HFFc6 (cell line): ENCODE measurements around the gene NMRK1. TPM values are rescaled to one million over a fixed set of nuclear protein-coding genes. Genes with fewer than 3 reads are reported as not detected.

Experiments
- DNase-seq: peaks from one replicate; pipeline ENCODE4 v3.0.0-alpha.2; 2018
- H3K27ac Mint-ChIP-seq: 2 replicates; pipeline ENCODE4 v1.8.0; 2020; ENCODE audit warnings: mild to moderate bottlenecking, mixed read lengths
- H3K27me3 Mint-ChIP-seq: 2 replicates; pipeline ENCODE4 v1.8.0; 2021; ENCODE audit warnings: mild to moderate bottlenecking, moderate library complexity, mixed read lengths; ENCODE audit not compliant: insufficient read depth
- H3K36me3 Mint-ChIP-seq: 2 replicates; pipeline ENCODE4 v1.8.0; 2021; ENCODE audit warnings: low read depth, mixed read lengths
- H3K4me1 Mint-ChIP-seq: 2 replicates; pipeline ENCODE4 v1.8.0; 2020; ENCODE audit warnings: low read depth, mixed read lengths
- H3K4me3 Mint-ChIP-seq: 2 replicates; pipeline ENCODE4 v1.8.0; 2020; ENCODE audit warnings: mild to moderate bottlenecking, moderate library complexity, mixed read lengths
- H3K9me3 Mint-ChIP-seq: 2 replicates; pipeline ENCODE4 v1.8.0; 2020; ENCODE audit warnings: mild to moderate bottlenecking, mixed read lengths
- total RNA-seq, 6 experiments: library from RNA; stranded (reverse); fragmentation: NEBNext Ultra II Directional; extraction: Animal tissue kit (Norgen Biotek cat#: 25700); gene quantifications; 2 replicates in 1 of 6; 3 replicates in 5 of 6; pipeline ENCODE4 v1.2.3, GENCODE V29; 2021
- TF ChIP-seq, protein P1 (sequence below): fragments of 200-600 bp; sonication (generic); IDR thresholded peaks from 2 replicates; pipeline ENCODE4 v1.5.0; 2021; ENCODE audit warnings: antibody characterized with exemption, mild to moderate bottlenecking

Gene NMRK1
- total RNA-seq, 6 experiments from 2014 or later, result 16.7 to 23.2 (median 18.7) TPM

DNA sequence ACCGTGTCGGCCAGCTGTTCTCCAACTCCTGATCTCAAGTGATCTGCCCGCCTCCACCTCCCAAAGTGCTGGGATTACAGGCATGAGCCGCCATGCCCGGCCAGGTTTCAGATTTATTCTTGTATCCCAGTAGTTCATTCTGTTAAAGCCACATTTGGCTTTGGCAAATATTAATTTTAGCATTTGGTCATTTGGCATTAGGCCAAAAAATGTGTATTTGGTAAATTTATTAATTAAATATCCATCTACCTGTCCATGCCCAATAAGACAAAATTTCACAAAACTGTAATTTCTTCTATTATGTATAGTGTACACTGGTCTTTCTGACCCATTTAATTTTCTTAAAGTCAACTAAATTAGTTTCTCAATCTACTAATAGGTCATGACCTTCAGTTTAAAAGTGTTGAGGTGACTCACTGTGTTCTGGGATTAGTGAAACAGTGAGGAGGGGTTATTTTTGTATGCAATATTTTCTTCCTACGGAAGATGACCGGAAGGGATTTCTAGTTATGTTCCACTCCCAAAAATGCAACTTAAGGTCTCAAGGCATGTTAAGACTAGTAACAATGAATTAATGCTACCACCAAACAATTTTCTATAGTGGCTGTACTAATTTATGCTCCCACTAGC lies 21.4 kb upstream of the NMRK1 start:
- H3K27me3 Mint-ChIP-seq, result peaks cover 1% of the 10 kb centered on the region; the same call in 1 of the 2 replicates
- peak overlapping the region; percentile 70; the same call in 1 of the 2 replicates for H3K4me3 Mint-ChIP-seq
- TF ChIP-seq, protein P1, sequence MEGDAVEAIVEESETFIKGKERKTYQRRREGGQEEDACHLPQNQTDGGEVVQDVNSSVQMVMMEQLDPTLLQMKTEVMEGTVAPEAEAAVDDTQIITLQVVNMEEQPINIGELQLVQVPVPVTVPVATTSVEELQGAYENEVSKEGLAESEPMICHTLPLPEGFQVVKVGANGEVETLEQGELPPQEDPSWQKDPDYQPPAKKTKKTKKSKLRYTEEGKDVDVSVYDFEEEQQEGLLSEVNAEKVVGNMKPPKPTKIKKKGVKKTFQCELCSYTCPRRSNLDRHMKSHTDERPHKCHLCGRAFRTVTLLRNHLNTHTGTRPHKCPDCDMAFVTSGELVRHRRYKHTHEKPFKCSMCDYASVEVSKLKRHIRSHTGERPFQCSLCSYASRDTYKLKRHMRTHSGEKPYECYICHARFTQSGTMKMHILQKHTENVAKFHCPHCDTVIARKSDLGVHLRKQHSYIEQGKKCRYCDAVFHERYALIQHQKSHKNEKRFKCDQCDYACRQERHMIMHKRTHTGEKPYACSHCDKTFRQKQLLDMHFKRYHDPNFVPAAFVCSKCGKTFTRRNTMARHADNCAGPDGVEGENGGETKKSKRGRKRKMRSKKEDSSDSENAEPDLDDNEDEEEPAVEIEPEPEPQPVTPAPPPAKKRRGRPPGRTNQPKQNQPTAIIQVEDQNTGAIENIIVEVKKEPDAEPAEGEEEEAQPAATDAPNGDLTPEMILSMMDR, result no peak
- no peaks in the 10 kb centered on the region for H3K9me3 Mint-ChIP-seq
- peak overlapping the region; percentile 87 for H3K27ac Mint-ChIP-seq
- H3K36me3 Mint-ChIP-seq, result no peaks in the 10 kb centered on the region; the same call in 1 of the 2 replicates
- H3K4me1 Mint-ChIP-seq, result peaks cover 53% of the 10 kb centered on the region
- DNase-seq, result no peak

DNA sequence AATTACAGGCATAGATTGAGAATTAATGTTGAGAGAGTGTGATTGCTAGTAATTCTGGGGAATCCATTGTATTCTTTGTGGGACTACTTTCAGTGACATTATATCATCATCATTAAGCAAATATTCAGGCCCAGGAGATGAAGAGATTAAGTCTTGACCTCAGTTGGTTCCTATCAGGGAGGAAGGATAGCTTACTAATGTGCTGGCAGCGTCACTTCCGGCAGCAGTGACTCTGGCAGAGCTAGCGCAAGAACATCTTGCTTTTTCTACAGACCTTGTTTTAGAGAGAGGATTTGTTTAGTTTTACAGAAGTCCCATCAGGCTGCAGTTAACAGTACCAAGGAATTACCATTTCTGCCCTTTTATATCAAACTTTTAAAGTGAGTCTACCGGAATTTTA lies 20.6 kb upstream of the NMRK1 start:
- Mint-ChIP-seq H3K27me3 (peaks cover 1% of the 10 kb centered on the region; the same call in 1 of the 2 replicates), H3K36me3 (no peaks in the 10 kb centered on the region; the same call in 1 of the 2 replicates), H3K9me3 (no peaks in the 10 kb centered on the region), H3K4me3 (peak overlapping the region; percentile 70), H3K27ac (peak overlapping the region; percentile 87), H3K4me1 (peaks cover 53% of the 10 kb centered on the region)
- DNase-seq, result peak; percentile 81
- TF ChIP-seq, protein P1, result no peak

DNA sequence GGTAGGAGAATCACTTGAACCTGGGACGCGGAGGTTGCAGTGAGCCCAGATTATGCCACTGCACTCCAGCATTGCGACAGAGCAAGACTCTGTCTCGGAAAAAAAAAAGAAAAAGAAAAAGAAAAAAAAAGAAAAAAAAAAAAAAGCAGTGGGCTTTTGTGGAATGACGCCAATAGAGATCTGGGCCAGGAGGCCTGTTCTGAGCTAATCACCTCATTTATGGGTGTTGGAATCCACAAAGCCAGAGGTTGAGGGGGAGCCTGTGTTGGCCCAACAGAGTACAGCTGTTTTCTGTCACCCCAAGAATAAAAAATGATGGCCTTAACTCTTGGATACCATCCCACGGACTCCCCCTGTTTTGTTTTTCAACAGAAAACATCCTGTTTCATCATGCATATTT lies 18.9 kb upstream of the NMRK1 start:
- TF ChIP-seq, protein P1, result no peak
- peaks cover 3% of the 10 kb centered on the region; the same call in 1 of the 2 replicates for H3K27me3 Mint-ChIP-seq
- H3K27ac Mint-ChIP-seq, result no peak overlapping the region
- peaks cover 60% of the 10 kb centered on the region for H3K4me1 Mint-ChIP-seq
- no peak for DNase-seq
- H3K9me3 Mint-ChIP-seq, result no peaks in the 10 kb centered on the region
- H3K36me3 Mint-ChIP-seq, result peaks cover 8% of the 10 kb centered on the region
- H3K4me3 Mint-ChIP-seq, result no peak overlapping the region

DNA sequence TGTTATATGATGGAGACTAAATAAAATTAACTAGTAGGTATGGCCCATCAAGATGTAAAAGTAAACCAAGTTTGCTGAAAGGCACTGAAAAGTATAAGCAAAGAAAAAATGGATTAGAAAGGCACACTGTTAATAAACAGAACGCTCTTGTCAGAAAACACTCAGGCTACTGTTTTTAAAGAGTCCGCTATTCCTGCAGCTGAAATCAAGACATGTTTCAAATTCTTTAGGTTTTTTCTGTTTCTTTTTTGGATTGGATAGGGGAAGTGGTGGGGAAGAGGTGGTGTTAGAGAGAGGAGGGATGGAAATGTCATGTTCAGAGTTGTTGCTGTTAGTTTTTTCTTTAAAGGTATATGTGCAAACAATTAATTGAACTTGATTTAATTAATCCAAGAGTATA lies 17.9 kb upstream of the NMRK1 start:
- Mint-ChIP-seq H3K36me3 (peaks cover 8% of the 10 kb centered on the region), H3K27me3 (peaks cover 3% of the 10 kb centered on the region; the same call in 1 of the 2 replicates)

DNA sequence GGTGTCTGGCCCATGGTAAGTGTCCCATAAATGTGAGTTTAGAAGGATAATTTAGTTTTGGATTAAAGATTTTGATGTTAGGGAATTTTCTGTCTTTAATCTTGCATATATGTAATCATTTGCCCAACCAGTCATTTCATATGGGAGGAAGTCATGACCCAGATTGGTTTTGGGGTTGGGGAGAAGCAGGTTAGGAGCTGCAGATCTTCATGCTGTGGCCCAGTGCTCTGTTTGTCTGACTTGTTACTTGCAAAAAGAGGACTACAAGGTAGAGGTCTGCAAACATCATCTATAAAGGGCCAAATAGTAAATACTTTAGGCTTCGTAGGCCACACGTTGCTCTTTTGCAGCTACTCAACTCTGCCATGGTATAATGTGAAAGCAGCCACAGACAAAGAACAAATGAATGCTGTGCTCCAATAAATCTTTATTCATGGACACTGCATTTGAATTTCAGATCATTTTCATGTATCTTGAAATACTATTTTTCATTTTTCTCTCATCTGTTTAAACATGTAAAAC lies 17.1 kb upstream of the NMRK1 start:
- Mint-ChIP-seq H3K4me3 (no peak overlapping the region), H3K36me3 (peaks cover 8% of the 10 kb centered on the region), H3K27me3 (peaks cover 3% of the 10 kb centered on the region; the same call in 1 of the 2 replicates), H3K9me3 (no peaks in the 10 kb centered on the region), H3K4me1 (peaks cover 60% of the 10 kb centered on the region), H3K27ac (no peak overlapping the region)
- TF ChIP-seq, protein P1, result no peak
- no peak for DNase-seq

More for the DNA sequence above, 17.9 kb upstream of the NMRK1 start:
- Mint-ChIP-seq H3K4me1 (peaks cover 64% of the 10 kb centered on the region), H3K9me3 (no peaks in the 10 kb centered on the region), H3K4me3 (no peak overlapping the region), H3K27ac (no peak overlapping the region)
- TF ChIP-seq, protein P1, result no peak
- DNase-seq, result no peak
